Ascending aorta (tissue), 2 donors: ENCODE results near the gene RET. TPM values are rescaled to one million over a fixed set of nuclear protein-coding genes. Genes with fewer than 3 reads are reported as not detected.

Source experiments
- DNase-seq, 2 donors: peaks; one replicate each; pipeline ENCODE4 v3.0.0-alpha.2; 2019; ENCODE audit warnings: low spot score in 2 of 2
- H3K27ac ChIP-seq, 2 donors: fragments of 200-600 bp; sonication (generic); one replicate each; pipeline ENCODE4 v1.5.1; 2016 to 2017; ENCODE audit warnings: mild to moderate bottlenecking in 1 of 2
- H3K27me3 ChIP-seq: fragments of 200-600 bp; sonication (generic); one replicate; pipeline ENCODE4 v1.5.1; 2017
- H3K36me3 ChIP-seq, 2 donors: fragments of 200-600 bp; sonication (generic); one replicate each; pipeline ENCODE4 v1.5.1; 2016
- H3K4me1 ChIP-seq, 2 donors: fragments of 200-600 bp; sonication (generic); one replicate each; pipeline ENCODE4 v1.5.1; 2016 to 2017; ENCODE audit warnings: mild to moderate bottlenecking in 1 of 2
- H3K4me3 ChIP-seq, 2 donors: fragments of 200-600 bp; sonication (generic); one replicate each; pipeline ENCODE4 v1.5.1; 2016 to 2017; ENCODE audit warnings: mild to moderate bottlenecking in 1 of 2
- H3K9me3 ChIP-seq, 2 donors: fragments of 200-600 bp; sonication (generic); one replicate each; pipeline ENCODE4 v1.5.1; 2016
- intact Hi-C: fragments of 100-400 bp; cut with DNase I; formaldehyde crosslinking; loops from one replicate; pipeline ENCODE4 v1.15.1; 2023
- total RNA-seq: library from RNA; depleted of rRNA; stranded (reverse); fragments of >200 nt; gene quantifications from one replicate; pipeline ENCODE4 v1.1.0, GENCODE V29; 2016
- TF ChIP-seq, protein P1 (sequence below), 3 experiments: fragments of 200-600 bp in 2 of 3; fragments of 450-650 bp in 1 of 3; sonication (generic) in 2 of 3; IDR thresholded peaks; one replicate each; pipeline ENCODE4 v1.5.1; 2016 to 2019; ENCODE audit warnings: antibody characterized with exemption in 3 of 3, mild to moderate bottlenecking in 1 of 3, moderate library complexity in 1 of 3

RET gene
- total RNA-seq, 1 donor from 2014 or later, result not detected

DNA sequence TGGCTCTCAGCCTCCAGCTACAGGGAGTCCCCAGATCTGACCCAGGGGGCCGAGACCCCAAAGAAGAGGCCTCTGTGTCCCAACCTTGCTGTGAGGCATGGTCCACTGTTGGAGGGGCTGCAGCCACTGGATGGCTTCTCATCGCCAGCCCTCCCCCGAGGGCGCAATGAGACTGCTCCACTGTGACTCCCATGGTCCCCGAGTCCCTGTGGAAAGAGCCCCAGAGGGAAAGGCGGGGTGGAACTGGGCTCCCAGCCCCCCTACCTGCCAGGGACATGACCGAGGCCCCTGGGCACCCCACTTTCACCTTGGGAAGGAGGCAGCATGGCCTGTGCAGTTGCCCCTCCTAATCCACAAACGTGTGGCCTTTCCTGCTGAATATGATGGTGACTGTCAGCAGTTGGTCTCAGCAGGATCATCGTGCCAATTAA, 33.5 kb upstream of the RET start:
- Histone ChIP-seq H3K4me3 (no peak overlapping the region), H3K36me3 (no peaks in the 10 kb centered on the region), H3K27me3 (no peaks in the 10 kb centered on the region), H3K4me1 (no peaks in the 10 kb centered on the region), H3K9me3 (no peaks in the 10 kb centered on the region), H3K27ac (no peak overlapping the region)
- intact Hi-C loops, result no loop called here
- DNase-seq, result peak in 1 of 2 donors; percentile 42
- TF ChIP-seq, protein P1, sequence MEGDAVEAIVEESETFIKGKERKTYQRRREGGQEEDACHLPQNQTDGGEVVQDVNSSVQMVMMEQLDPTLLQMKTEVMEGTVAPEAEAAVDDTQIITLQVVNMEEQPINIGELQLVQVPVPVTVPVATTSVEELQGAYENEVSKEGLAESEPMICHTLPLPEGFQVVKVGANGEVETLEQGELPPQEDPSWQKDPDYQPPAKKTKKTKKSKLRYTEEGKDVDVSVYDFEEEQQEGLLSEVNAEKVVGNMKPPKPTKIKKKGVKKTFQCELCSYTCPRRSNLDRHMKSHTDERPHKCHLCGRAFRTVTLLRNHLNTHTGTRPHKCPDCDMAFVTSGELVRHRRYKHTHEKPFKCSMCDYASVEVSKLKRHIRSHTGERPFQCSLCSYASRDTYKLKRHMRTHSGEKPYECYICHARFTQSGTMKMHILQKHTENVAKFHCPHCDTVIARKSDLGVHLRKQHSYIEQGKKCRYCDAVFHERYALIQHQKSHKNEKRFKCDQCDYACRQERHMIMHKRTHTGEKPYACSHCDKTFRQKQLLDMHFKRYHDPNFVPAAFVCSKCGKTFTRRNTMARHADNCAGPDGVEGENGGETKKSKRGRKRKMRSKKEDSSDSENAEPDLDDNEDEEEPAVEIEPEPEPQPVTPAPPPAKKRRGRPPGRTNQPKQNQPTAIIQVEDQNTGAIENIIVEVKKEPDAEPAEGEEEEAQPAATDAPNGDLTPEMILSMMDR (IDR thresholded peaks at IDR 0.05), result no peak

DNA sequence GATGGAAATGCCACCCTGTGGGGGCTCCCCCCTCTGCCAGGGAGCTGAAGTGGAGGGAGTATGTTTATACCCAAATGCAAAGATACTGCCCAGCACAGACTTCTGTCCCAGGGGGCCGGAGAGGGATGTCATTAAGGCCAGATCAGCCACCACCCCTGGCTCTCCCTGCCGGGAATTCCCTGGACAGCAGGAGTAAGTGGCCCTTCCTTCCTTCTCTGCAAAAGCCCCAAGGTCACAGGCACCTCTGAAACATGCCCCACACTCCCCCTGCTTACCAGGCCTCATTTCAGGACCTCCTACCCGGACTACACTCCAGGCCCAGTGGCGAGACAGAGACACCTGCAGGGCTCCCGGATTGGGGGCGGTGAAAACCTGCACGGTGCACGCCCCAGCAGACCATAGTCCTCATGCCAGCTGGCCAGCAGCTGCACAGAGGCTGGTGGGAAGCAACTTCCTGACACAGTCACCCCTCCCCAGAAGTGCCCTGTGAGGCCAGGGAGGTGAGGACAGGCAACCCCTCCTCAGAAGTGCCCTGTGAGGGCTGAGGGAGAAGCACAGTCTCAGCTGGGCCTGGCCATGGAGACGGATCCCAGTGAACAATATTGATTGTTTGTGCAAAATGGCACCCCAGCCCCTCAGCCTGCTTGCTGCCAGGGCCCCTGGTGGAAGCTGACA, 33.0 kb upstream of the RET start:
- H3K9me3 ChIP-seq, result no peaks in the 10 kb centered on the region
- H3K4me1 ChIP-seq, result no peaks in the 10 kb centered on the region
- H3K27me3 ChIP-seq, result no peaks in the 10 kb centered on the region
- no peak overlapping the region for H3K4me3 ChIP-seq
- DNase-seq, result peak in 1 of 2 donors; percentile 48
- intact Hi-C loops, result no loop called here
- no peak overlapping the region for H3K27ac ChIP-seq
- TF ChIP-seq, protein P1 (IDR thresholded peaks at IDR 0.05), result no peak
- H3K36me3 ChIP-seq, result no peaks in the 10 kb centered on the region

DNA sequence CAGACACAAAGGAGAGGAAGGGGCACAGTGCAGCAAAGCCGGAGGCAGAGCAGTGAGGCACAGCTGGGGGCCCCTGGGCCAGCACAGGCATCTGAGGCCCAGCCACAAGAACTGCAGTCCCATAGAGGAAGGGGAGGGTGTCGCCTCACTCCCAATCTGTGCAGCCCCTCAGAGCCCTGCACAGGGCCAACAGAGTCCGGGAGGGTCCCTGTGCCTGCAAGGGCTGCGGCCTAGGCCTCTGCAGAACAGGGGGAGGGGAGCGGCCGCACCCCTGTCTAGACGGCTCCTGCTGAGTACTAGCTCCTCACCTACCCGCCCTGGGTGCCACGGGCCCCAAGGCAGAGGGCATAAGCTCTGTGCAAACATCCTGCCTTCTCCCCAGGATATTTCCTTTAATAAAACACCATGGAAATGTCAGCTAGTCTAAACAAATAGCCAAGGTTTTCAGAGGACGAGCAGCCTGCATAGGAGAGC, 32.4 kb upstream of the RET start:
- Histone ChIP-seq H3K27me3 (no peaks in the 10 kb centered on the region), H3K9me3 (no peaks in the 10 kb centered on the region), H3K36me3 (no peaks in the 10 kb centered on the region), H3K4me3 (no peak overlapping the region), H3K27ac (no peak overlapping the region), H3K4me1 (no peaks in the 10 kb centered on the region)
- no peak for DNase-seq
- intact Hi-C loops, result no loop called here
- TF ChIP-seq, protein P1 (IDR thresholded peaks at IDR 0.05), result no peak

DNA sequence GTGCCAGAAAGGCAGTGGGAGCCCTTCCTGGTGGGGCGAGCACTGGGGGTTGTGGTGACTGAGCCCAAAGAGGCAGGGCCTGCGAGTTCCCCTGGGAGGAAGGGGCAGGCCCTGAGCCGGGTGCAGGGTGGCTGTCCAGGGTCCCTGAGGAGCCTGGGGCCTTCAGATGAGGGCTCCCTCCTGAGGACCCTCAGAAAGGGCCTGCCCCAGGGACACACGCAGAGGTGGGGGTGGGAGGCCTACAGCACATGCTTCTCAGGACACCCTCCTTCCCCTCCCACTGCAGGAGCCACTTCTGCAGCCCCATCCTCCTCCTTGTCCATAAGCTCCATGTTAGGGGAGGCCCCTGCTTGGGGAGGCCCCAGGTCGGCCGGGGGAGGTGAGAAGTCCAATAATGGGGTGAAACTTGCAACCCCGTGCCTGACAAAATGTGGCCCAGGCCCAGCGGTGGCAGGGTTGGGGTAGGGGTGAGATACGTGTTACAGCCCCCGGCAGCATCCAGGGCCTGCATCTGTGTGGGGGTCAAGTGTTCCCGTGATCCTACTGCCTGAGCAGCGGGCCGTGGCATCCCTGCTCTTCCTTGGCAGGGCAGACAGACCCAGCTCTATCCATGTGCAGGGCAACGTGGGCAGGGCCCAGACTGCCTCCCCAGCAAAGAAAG, 31.8 kb upstream of the RET start:
- peak in 1 of 2 donors; percentile 52 for DNase-seq
- H3K27me3 ChIP-seq, result no peaks in the 10 kb centered on the region
- H3K4me1 ChIP-seq, result no peaks in the 10 kb centered on the region
- H3K9me3 ChIP-seq, result no peaks in the 10 kb centered on the region
- TF ChIP-seq, protein P1 (IDR thresholded peaks at IDR 0.05), result no peak
- no peak overlapping the region for H3K4me3 ChIP-seq
- no peaks in the 10 kb centered on the region for H3K36me3 ChIP-seq
- intact Hi-C loops, result no loop called here
- no peak overlapping the region for H3K27ac ChIP-seq

DNA sequence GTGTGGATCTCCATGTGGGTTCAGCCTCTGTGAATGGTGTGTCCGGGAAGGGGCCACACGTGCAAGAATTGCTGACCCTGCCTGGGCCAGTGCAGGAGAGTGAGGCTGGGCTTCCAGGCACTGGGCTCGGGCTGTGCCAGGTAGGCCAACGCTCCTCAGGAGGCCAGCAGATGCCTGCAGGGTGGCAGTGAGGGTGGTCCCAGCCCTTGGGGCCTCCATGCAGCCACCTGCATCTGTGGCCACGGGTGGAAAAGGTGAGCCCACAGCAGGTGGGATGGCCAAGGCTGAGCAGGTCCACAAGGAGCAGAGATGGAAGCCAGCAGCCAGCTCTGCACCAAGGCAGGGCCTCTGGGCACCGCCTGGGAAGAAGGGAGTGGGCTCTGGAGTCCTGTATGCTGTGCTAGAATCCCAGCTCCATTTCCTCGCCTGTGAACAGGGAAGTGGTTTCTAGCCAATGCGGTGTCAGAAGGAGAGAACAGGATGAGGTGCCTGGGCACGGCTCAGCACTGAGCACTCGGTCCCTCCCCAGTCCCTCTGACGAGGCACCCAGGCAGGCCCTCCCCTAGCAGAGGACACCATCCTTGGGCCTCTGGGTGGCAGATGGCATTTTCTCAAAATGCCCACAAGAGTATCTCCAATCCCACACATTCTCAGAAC, 31.1 kb upstream of the RET start:
- intact Hi-C loops, result no loop called here
- TF ChIP-seq, protein P1 (IDR thresholded peaks at IDR 0.05), result no peak
- no peaks in the 10 kb centered on the region for H3K9me3 ChIP-seq
- H3K27ac ChIP-seq, result no peak overlapping the region
- no peak overlapping the region for H3K4me3 ChIP-seq
- H3K27me3 ChIP-seq, result no peaks in the 10 kb centered on the region
- DNase-seq, result peak in 1 of 2 donors; percentile 40
- H3K36me3 ChIP-seq, result no peaks in the 10 kb centered on the region
- no peaks in the 10 kb centered on the region for H3K4me1 ChIP-seq
